HG03432 (cell line): ENCODE results near the gene GSX2.
A peak's percentile ranks its signal among the peaks of the same experiment; 100 is the strongest.
"Not testable (repeated sequence)": the region's sequence is repeated elsewhere in the genome, so short reads cannot be mapped to it uniquely, and the experiment has no call there.

ENCODE experiments used
- ATAC-seq: cut with Tn5 transposase; IDR thresholded peaks from one replicate; pipeline ENCODE4 v1.9.1; 2021; ENCODE audit warnings: mild to moderate bottlenecking, moderate library complexity; ENCODE audit not compliant: unreplicated experiment

GSX2 gene

GRCh38 chr4:54102531-54103106, 2.7 kb downstream of the GSX2 start:
- ATAC-seq: no peak

DNA sequence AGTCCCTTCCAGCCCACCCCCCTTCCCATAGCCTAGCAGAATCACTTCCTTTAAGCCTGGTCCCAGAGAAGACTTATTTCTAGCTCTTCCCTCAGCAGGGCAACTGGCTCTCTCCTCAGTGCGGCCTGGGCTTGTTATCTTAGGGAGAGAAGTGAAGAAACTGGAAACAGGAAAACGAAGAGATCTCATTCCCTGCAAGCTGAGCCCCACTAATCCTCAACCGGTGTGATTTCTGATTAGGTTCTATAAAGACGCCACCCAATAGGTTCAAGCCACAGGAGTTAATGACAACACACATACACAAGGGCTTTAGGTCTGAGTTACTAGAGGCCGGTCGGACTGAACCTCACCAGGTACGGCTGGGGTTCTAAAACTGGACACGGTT, 3.2 kb downstream of the GSX2 start:
- no peak for ATAC-seq

GRCh38 chr4:54104907-54105306, 4.9 kb downstream of the GSX2 start:
- peak; percentile 40 for ATAC-seq

- ATAC-seq: no peak
Observed at GRCh38 chr4:54107951-54108748, 8.2 kb downstream of the GSX2 start.

DNA sequence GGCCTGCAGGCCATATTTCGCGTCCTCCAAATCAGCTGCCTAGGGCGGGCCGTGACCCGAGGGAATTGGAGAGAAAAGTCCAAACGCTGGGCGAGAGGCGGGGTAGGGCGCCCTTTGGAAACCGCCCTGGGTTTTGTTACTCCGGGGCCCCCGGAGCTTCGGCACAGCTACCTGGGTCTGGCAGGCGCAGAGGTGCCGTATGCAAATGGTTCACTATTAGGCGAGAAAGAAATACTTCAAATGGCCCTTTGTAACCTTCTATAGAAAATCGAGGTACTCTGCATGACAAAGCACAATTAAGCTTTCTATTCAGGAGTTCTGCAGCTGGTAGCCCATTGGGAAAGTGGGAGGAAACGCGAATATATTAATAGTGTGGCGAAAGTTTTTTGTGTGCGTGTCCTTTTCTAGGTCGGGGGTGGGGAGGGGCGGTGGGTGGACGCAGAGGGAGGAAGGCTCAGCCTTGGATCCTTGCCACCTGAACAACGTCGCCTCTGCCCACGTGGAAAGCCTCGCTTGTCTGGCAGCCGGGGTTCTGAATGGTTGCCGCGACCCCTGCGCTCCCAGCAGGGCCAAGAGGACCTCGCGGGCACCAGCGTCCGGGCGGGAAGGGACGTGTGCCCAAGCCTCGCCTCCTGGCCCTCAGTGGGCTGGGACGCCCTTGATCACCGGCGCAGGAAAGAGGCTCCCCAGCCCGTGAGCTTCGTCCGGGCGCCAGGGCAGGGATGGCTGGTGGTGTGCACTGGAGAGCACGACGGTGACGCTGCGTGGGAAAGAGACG, 9.5 kb downstream of the GSX2 start:
- no peak for ATAC-seq

DNA sequence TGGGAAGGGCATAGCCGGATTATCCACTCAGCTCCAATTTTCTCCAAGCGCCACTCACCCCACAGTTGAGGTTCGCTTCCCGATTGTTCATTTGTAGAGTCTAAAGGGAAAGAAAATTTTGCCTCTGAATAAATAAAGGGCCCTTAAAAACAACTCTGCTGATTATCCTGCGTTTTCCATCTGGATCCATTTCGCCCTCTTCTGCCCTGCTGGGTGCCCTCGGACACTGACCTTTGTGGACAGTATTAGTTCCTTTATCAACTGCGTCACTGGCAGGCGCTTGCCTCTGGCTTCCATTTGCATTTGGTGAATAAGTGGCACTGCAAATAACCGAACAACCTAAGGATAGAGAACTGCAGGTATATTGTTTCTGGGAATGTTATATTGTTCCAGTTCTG, 10.1 kb downstream of the GSX2 start:
- ATAC-seq: no peak

- ATAC-seq: not testable (repeated sequence)
Observed at GRCh38 chr4:54113206-54113605, 13.2 kb downstream of the GSX2 start.

DNA sequence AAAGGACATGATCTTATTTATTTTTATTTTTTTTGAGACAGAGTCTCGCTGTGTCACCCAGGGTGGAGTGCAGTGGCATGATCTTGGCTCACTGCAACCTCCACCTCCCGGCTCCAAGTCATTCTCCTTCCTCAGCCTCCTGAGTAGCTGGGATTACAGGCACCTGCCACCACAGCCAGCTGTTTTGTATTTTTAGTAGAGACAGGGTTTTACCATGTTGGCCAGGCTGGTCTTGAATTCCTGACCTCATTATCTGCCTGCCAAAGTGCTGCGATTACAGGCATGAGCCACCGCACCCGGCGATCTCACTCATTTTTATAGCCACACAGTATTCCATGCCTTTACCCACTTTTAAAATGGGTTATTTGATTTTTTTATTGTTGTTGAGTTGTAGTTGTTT, 16.3 kb downstream of the GSX2 start:
- ATAC-seq: not testable (repeated sequence)

- no peak for ATAC-seq
Observed at GRCh38 chr4:54118850-54119589, 19.1 kb downstream of the GSX2 start.

GRCh38 chr4:54120518-54120917, 20.6 kb downstream of the GSX2 start:
- no peak for ATAC-seq

DNA sequence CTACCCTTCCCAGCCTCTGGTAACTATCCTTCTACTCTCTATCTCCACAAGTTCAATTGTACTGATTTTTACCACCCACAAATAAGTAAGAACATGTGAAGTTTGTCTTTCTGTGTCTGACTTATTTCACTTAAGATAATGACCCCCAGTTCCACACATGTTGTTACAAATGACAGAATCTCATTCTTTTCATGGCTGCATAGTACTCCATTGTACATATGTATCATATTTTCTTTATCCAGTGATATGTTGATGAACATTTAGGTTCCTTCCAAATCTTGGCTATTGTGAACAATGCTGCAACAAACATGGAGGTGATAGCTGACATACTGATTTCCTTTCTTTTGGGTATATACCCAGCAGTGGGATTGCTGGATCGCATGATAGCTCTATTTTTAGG, 27.7 kb downstream of the GSX2 start:
- no peak for ATAC-seq

DNA sequence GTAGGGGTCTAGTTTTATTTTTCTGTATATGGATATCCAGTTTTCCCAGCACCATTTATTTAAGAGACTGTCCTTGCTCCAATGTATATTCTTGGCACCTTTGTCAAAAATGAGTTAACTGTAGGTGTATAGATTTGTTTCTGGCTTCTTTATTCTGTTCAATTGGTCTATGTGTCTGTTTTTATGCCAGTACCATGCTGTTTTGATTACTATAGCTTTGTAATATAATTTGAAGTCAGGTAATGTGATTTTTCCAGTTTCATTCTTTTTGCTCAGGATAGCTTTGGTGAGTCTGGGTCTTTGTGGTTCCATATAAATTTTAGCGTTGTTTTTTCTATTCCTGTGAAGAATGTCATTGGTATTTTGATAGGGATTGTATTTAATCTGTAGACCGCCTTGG, 28.7 kb downstream of the GSX2 start:
- not testable (repeated sequence) for ATAC-seq

- ATAC-seq: no peak
Observed at GRCh38 chr4:54139332-54139731, 39.4 kb downstream of the GSX2 start.

DNA sequence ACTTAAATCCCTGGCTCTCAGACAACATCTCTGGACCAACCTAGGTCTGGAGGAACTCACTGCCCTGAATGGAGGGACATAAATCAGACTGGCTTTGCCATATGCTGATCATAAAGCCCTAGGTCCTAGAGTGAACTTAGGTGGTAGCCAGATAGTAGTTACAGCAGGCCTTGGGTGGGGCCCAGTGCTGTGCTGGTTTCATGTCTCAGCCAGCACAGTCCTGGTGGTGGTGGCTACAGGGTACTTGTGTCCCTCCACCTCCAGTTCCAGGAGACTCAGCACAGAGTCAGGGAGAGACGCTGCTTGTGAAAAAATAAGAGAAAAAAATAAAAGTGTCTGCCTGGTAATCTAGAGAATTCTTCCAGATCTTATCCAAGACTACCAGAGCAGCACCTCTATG, 40.3 kb downstream of the GSX2 start:
- no peak for ATAC-seq

DNA sequence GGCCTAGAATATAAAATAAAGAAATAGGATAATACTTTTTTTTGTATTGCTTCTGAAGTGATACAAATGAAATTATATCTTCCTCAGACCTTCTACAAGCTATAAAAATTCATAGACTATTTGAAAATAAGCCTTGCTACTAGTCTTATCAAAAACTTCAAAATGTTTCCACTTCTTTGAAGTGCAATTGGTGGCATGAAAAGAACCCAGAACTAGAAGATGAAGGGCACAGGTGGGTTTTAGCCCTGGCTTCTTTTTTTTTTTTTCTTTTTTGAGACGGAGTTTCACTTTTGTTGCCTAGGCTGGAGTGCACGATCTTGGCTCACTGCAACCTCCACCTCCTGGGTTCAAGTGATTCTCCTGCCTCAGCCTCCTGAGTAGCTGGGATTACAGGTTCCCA, 44.2 kb downstream of the GSX2 start:
- no peak for ATAC-seq

- no peak for ATAC-seq
Observed at GRCh38 chr4:54144661-54145171, 44.8 kb downstream of the GSX2 start.

DNA sequence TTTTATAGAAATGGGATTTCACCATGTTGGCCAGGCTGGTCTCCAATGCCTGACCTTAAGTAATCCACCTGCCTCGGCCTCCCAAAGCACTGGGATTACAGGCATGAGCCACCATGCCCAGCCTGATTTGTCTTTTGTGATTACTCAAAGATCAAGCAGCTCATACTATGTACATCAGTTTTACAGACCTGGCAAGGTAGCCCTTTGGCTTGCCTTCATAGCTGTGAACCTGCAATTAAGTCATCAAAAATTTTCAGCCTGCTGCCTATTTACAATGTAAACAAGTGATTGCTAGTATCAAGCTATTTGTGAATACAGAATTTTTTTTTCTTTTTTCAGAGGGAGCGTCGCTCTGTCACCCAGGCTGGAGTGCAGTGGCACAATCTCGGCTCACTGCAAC, 46.2 kb downstream of the GSX2 start:
- no peak for ATAC-seq

DNA sequence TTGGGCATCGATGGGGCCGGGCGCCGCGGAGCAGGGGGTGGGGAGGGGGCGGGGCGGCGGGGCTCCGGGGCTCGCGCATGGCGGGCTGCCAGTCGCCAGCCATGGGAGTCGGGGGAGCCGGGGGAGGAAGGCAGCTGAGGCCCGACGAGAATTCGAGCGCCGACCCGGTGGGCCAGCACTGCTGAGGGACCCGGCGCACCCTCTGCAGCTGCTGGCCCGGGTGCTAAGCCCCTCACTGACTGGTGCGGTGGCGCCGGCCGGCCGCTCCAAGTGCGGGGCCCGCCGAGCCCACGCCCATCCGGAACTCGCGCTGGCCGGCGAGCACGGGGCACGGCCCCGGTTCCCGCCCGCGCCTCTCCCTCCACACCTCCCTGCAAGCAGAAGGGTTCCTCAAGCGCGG, 49.4 kb downstream of the GSX2 start:
- no peak for ATAC-seq
